Ishikawa (cell line): ENCODE results near the gene AKAP6.

Experiments used
- CEBPB ChIP-seq: IDR thresholded peaks from 2 replicates; pipeline ENCODE4 v1.6.1; 2012
- CREB1 ChIP-seq: IDR thresholded peaks from 2 replicates; pipeline ENCODE4 v1.6.1; 2012; ENCODE audit warnings: low read depth
- FOXM1 ChIP-seq: IDR thresholded peaks from 2 replicates; pipeline ENCODE4 v1.6.1; 2012; ENCODE audit warnings: low read depth, borderline replicate concordance
- MAX ChIP-seq: IDR thresholded peaks from 2 replicates; pipeline ENCODE4 v1.6.1; 2012
- NFIC ChIP-seq: IDR thresholded peaks from 2 replicates; pipeline ENCODE4 v1.6.1; 2012
- RAD21 ChIP-seq: IDR thresholded peaks from 2 replicates; pipeline ENCODE4 v1.6.1; 2012; ENCODE audit warnings: low read depth
- REST ChIP-seq: IDR thresholded peaks from 2 replicates; pipeline ENCODE4 v1.6.1; 2012; ENCODE audit warnings: low read depth, mild to moderate bottlenecking
- TAF1 ChIP-seq: IDR thresholded peaks from 2 replicates; pipeline ENCODE4 v1.6.1; 2012; ENCODE audit warnings: low read depth, mild to moderate bottlenecking
- TCF12 ChIP-seq: IDR thresholded peaks from 2 replicates; pipeline ENCODE4 v1.6.1; 2012; ENCODE audit warnings: low read depth
- TEAD4 ChIP-seq: IDR thresholded peaks from 2 replicates; pipeline ENCODE4 v1.6.1; 2012
- USF1 ChIP-seq: IDR thresholded peaks from 2 replicates; pipeline ENCODE4 v1.6.1; 2012
- YY1 ChIP-seq: IDR thresholded peaks from 2 replicates; pipeline ENCODE4 v1.6.1; 2012; ENCODE audit warnings: low read depth
- ZBTB7A ChIP-seq: IDR thresholded peaks from 2 replicates; pipeline ENCODE4 v1.6.1; 2012; ENCODE audit warnings: low read depth

- TF ChIP-seq ZBTB7A = no peak
- TF ChIP-seq RAD21 = no peak
- TF ChIP-seq MAX = no peak
- TF ChIP-seq TAF1 = no peak
- TF ChIP-seq NFIC = no peak
- no peak for TF ChIP-seq CEBPB
- no peak for TF ChIP-seq YY1
- no peak for TF ChIP-seq REST
- no peak for TF ChIP-seq TCF12
- no peak for TF ChIP-seq USF1
- TF ChIP-seq CREB1 = no peak
- TF ChIP-seq TEAD4 = no peak
- TF ChIP-seq FOXM1 = no peak
Observed at GRCh38 chr14:32534145-32534544, 205.0 kb downstream of the AKAP6 start.
